Heart right ventricle (tissue), 16 donors: Measurements from ENCODE around the gene GINS3. TPM values are rescaled to one million over a fixed set of nuclear protein-coding genes. Genes with fewer than 3 reads are reported as not detected.

Experiments used
- ATAC-seq, 8 donors: fragments of 200-7000 bp; cut with Tn5 transposase; one replicate each; pipeline ENCODE4 v1.9.1; 2020; ENCODE audit warnings: mild to moderate bottlenecking in 8 of 8, moderate library complexity in 8 of 8, moderate number of reproducible peaks in 1 of 8
- DNase-seq, 2 donors: peaks; one replicate each; pipeline ENCODE4 v3.0.0-alpha.2; 2020
- H3K27ac ChIP-seq, 10 donors: fragments of 200-600 bp; sonication (generic) in 2 of 10; one replicate each; pipeline versions ENCODE4 v1.5.0 to v1.8.0; 2020 to 2022; ENCODE audit warnings: mild to moderate bottlenecking in 3 of 10
- H3K27me3 ChIP-seq, 7 donors: fragments of 200-600 bp; one replicate each; pipeline ENCODE4 v1.8.0; 2021 to 2022; ENCODE audit warnings: mild to moderate bottlenecking in 2 of 7
- H3K36me3 ChIP-seq, 9 donors: fragments of 200-600 bp; sonication (generic) in 1 of 9; one replicate each; pipeline versions ENCODE4 v1.5.0 to v1.8.0; 2020 to 2022; ENCODE audit warnings: mild to moderate bottlenecking in 2 of 9
- H3K4me1 ChIP-seq, 9 donors: fragments of 200-600 bp; sonication (generic) in 1 of 9; one replicate each; pipeline versions ENCODE4 v1.5.0 to v1.8.0; 2020 to 2022; ENCODE audit warnings: mild to moderate bottlenecking in 4 of 9
- H3K4me3 ChIP-seq, 10 donors: fragments of 200-600 bp; sonication (generic) in 2 of 10; one replicate each; pipeline versions ENCODE4 v1.5.0 to v1.8.0; 2020 to 2022; ENCODE audit warnings: mild to moderate bottlenecking in 7 of 10, moderate library complexity in 2 of 10
- H3K9me3 ChIP-seq, 11 donors: fragments of 200-600 bp in 10 of 11; sonication (generic) in 2 of 11; one replicate each; pipeline versions ENCODE4 v1.5.0 to v1.8.0; 2013 to 2022; ENCODE audit warnings: mild to moderate bottlenecking in 2 of 11, control low read depth in 1 of 11, moderate library complexity in 1 of 11
- WGBS, 2 donors: extraction: QIAGEN DNeasy Blood & Tissue Kit; methylation state at CpG; one replicate each; pipeline ENCODE4 v1.1.7; 2013; ENCODE audit warnings: inconsistent platforms in 1 of 2; 5-methylcytosine and 5-hydroxymethylcytosine counted together
- intact Hi-C, 10 donors: fragments of 100-400 bp; cut with DNase I; formaldehyde crosslinking; loops; one replicate each; pipeline versions ENCODE4 v1.11.1 to v1.14.2; 2022
- long read RNA-seq, 3 donors: library from polyadenylated mRNA; unstranded; transcript quantifications; one replicate each; pipeline ENCODE4 v2.0.0, GENCODE V29; 2020 to 2021
- polyA plus RNA-seq, 2 donors: library from polyadenylated mRNA; stranded (reverse); fragments of 200-250 nt; gene quantifications; one replicate each; pipeline ENCODE4 v1.2.3, GENCODE V29; 2013
- total RNA-seq, 10 donors: library from RNA; stranded (reverse); fragmentation: NEBNext Ultra II Directional in 3 of 10; extraction: Animal tissue kit (Norgen Biotek cat#: 25700) in 3 of 10; gene quantifications; one replicate each; pipeline versions ENCODE4 v1.2.1 to v1.2.4, GENCODE V29; 2021 to 2023
- TF ChIP-seq, protein P1 (sequence below), 9 donors: fragments of 200-600 bp; sonication (generic) in 2 of 9; IDR thresholded peaks; one replicate each; pipeline versions ENCODE4 v1.5.0 to v1.8.0; 2021 to 2022; ENCODE audit warnings: antibody characterized with exemption in 9 of 9, mild to moderate bottlenecking in 5 of 9, moderate library complexity in 1 of 9
- donor health status: Arrhythmogenic right ventricular cardiomyopathy.
- donor health status: ischemic (EF 13 %, LVEDD 7.1; RV severe dilation, severe dysfunction).
- donor health status: healthy with polysubstance abuse.
- donor health status: DM: no; HTN: yes; CAD: no.
- donor health status: DM: no; HTN: no; CAD: no.
- donor health status: ischemic (EF 25% LVEDD 6.9; RV normal size, moderate dysfunction).
- donor health status: ischemic (EF 25% LVEDD 5.7; RV mildly dilated, moderate dysfunction).
- donor health status: healthy.
- donor health status: DM: yes; HTN: yes; CAD: no.
- donor health status: Ischemic cardiomyopathy.
- donor health status: ischemic (EF 35%, LVEDD 5.7; RV mildly dilated, moderate dysfunction).
- donor health status: nonischemic (EF 11% LVEDD 7.7; RV severe dilation, severe dysfunction).
- donor health status: DM: yes; HTN: yes; CAD: no.
- donor health status: PGD.
- donor health status: ischemic (EF 29% LVEDD 5.4; RV normal size, mild dysfunction).
- donor health status: nonischemic (EF 23%, LVEDD 6.1; RV moderate dilation, normal function).

Gene GINS3
- total RNA-seq (1 to 10 TPM; 4.0 to 8.8 (median 5.5) TPM), polyA plus RNA-seq (10 to 100 TPM in 1 of 2 donors, 1 to 10 TPM in 1; 6.9 to 13.5 TPM)
- long read RNA-seq, donor 1, partial matches to known transcripts: 0 of 9 reads
- long read RNA-seq, donor 1, other reads (novel, unspliced or antisense): 1 of 9 reads
- long read RNA-seq, donor 2, partial matches to known transcripts: 0 of 5 reads
- long read RNA-seq, donor 2, other reads (novel, unspliced or antisense): 1 of 5 reads
- long read RNA-seq, donor 3, transcript GINS3-201 (3 exons, 2,274 nt): major isoform, 8 of 13 reads
- long read RNA-seq, donor 3, transcript GINS3-202 (2 exons, 1,932 nt): minor isoform, 5 of 13 reads
- long read RNA-seq, donor 3, partial matches to known transcripts: 0 of 13 reads
- long read RNA-seq, donor 3, other reads (novel, unspliced or antisense): 0 of 13 reads

GRCh38 chr16:58392215-58393137 lies at the start of gene GINS3:
TSS of gene GINS3 (plus strand) at chr16:58392471. CDS start at chr16:58392602, 131 bp downstream.
- WGBS, 2 donors: 0% methylated on average over 67 of the region's 67 CpGs
- peak within 1 kb of the TSS; percentile 44 to 89 (median 84) for H3K27ac ChIP-seq
- ATAC-seq (peak; percentile 97 to 99 (median 98)), DNase-seq (peak; percentile 85 to 95)
- H3K36me3 ChIP-seq: no peaks in the 10 kb centered on the region
- H3K9me3 ChIP-seq: no peaks in the 10 kb centered on the region
- peak within 1 kb of the TSS; percentile 61 to 100 (median 78) for H3K4me3 ChIP-seq
- intact Hi-C loops: loop anchor here in 4 of 10 donors (5.0 to 10.0 kb wide), 4 partner anchors 45 to 95 kb away; no protein-coding TSS in a partner anchor
- TF ChIP-seq, protein P1, sequence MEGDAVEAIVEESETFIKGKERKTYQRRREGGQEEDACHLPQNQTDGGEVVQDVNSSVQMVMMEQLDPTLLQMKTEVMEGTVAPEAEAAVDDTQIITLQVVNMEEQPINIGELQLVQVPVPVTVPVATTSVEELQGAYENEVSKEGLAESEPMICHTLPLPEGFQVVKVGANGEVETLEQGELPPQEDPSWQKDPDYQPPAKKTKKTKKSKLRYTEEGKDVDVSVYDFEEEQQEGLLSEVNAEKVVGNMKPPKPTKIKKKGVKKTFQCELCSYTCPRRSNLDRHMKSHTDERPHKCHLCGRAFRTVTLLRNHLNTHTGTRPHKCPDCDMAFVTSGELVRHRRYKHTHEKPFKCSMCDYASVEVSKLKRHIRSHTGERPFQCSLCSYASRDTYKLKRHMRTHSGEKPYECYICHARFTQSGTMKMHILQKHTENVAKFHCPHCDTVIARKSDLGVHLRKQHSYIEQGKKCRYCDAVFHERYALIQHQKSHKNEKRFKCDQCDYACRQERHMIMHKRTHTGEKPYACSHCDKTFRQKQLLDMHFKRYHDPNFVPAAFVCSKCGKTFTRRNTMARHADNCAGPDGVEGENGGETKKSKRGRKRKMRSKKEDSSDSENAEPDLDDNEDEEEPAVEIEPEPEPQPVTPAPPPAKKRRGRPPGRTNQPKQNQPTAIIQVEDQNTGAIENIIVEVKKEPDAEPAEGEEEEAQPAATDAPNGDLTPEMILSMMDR (IDR thresholded peaks at IDR 0.05): peak in 2 of 9 donors; percentile 7 to 10
- H3K4me1 ChIP-seq: peaks cover 0 to 20% (median 12%) of the 10 kb centered on the region in 9 donors
- peaks cover 0 to 4% (median 0%) of the 10 kb centered on the region in 7 donors for H3K27me3 ChIP-seq

- H3K4me1 ChIP-seq: peaks cover 5 to 51% (median 32%) of the 10 kb centered on the region in 9 donors
- WGBS, 2 donors: 80 to 83% methylated on average over 4 of the region's 4 CpGs
- DNase-seq (no peak), ATAC-seq (no peak)
- no peaks in the 10 kb centered on the region for H3K27me3 ChIP-seq
- TF ChIP-seq, protein P1 (IDR thresholded peaks at IDR 0.05): no peak
- H3K4me3 ChIP-seq: no peak overlapping the region
- no peaks in the 10 kb centered on the region for H3K9me3 ChIP-seq
- intact Hi-C loops: loop anchor here in 3 of 10 donors (5.0 to 10.0 kb wide), 3 partner anchors 51 to 129 kb away; partner anchors contain the start of gene GINS3 (in 1 of the 3)
- H3K36me3 ChIP-seq: no peaks in the 10 kb centered on the region
- no peak overlapping the region for H3K27ac ChIP-seq
Measured at GRCh38 chr16:58343562-58343961, 48.7 kb upstream of the GINS3 start.

DNA sequence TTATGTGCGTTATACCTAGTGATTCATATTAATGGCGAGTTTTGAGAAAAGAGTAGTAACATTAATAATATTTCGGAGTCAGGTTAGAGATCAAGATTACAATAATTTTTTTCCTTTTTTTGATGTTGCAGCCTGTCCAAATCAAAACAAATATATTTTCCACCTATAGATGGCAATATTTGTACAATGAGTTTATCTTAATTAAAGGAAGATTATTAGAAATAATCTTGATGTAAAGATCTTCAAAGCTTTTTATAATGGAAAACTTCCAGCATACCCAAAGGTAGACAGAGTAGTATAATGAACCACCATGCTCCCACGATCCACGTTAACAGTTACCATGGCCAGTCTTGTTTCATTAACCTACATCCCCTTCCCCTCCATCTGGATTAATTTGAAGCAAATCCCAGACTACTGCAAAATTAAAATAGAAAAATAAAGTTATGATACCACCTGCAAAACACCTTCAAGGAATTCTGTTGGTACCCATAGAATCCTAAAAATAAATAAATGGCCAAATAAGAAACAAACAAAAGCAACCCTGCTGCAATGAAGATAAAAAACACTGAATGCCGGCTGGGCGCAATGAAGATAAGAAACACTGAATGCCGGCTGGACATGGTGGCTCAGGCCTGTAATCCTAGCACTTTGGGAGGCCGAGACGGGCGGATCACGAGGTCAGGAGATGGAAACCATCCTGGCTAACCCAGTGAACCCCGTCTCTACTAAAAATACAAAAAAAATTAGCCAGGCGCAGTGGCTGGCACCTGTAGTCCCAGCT lies 46.5 kb upstream of the GINS3 start:
- intact Hi-C loops: loop anchor here in 5 of 10 donors (5.0 to 10.0 kb wide), 4 partner anchors 47 to 69 kb away; partner anchors contain the start of gene GINS3 (in 3 of the 5)
- H3K4me3 ChIP-seq: no peak overlapping the region
- peaks cover 5 to 44% (median 16%) of the 10 kb centered on the region in 9 donors for H3K4me1 ChIP-seq
- TF ChIP-seq, protein P1 (IDR thresholded peaks at IDR 0.05): peak in 8 of 9 donors; percentile 10 to 58 (median 36)
- no peaks in the 10 kb centered on the region for H3K27me3 ChIP-seq
- DNase-seq: no peak
- H3K36me3 ChIP-seq: no peaks in the 10 kb centered on the region
- no peak for ATAC-seq
- WGBS, 2 donors: 76 to 78% methylated on average over 14 of the region's 14 CpGs
- peak overlapping the region in 7 of 10 donors; percentile 35 to 75 (median 67) for H3K27ac ChIP-seq
- no peaks in the 10 kb centered on the region for H3K9me3 ChIP-seq
